Ascending aorta (tissue), 2 donors: ENCODE data around the gene TMEM272. TPM values are rescaled to one million over a fixed set of nuclear protein-coding genes. Genes with fewer than 3 reads are reported as not detected.

ENCODE experiments used
- DNase-seq, 2 donors: peaks; one replicate each; pipeline ENCODE4 v3.0.0-alpha.2; 2019; ENCODE audit warnings: low spot score in 2 of 2
- H3K27ac ChIP-seq, 2 donors: fragments of 200-600 bp; sonication (generic); one replicate each; pipeline ENCODE4 v1.5.1; 2016 to 2017; ENCODE audit warnings: mild to moderate bottlenecking in 1 of 2
- H3K27me3 ChIP-seq: fragments of 200-600 bp; sonication (generic); one replicate; pipeline ENCODE4 v1.5.1; 2017
- H3K36me3 ChIP-seq, 2 donors: fragments of 200-600 bp; sonication (generic); one replicate each; pipeline ENCODE4 v1.5.1; 2016
- H3K4me1 ChIP-seq, 2 donors: fragments of 200-600 bp; sonication (generic); one replicate each; pipeline ENCODE4 v1.5.1; 2016 to 2017; ENCODE audit warnings: mild to moderate bottlenecking in 1 of 2
- H3K4me3 ChIP-seq, 2 donors: fragments of 200-600 bp; sonication (generic); one replicate each; pipeline ENCODE4 v1.5.1; 2016 to 2017; ENCODE audit warnings: mild to moderate bottlenecking in 1 of 2
- H3K9me3 ChIP-seq, 2 donors: fragments of 200-600 bp; sonication (generic); one replicate each; pipeline ENCODE4 v1.5.1; 2016
- CTCF ChIP-seq, 3 experiments: fragments of 200-600 bp in 2 of 3; fragments of 450-650 bp in 1 of 3; sonication (generic) in 2 of 3; IDR thresholded peaks; one replicate each; pipeline ENCODE4 v1.5.1; 2016 to 2019; ENCODE audit warnings: antibody characterized with exemption in 3 of 3, mild to moderate bottlenecking in 1 of 3, moderate library complexity in 1 of 3
- intact Hi-C: fragments of 100-400 bp; cut with DNase I; formaldehyde crosslinking; loops from one replicate; pipeline ENCODE4 v1.15.1; 2023
- total RNA-seq: library from RNA; depleted of rRNA; stranded (reverse); fragments of >200 nt; gene quantifications from one replicate; pipeline ENCODE4 v1.1.0, GENCODE V29; 2016

The TMEM272 gene
- total RNA-seq, 1 donor from 2014 or later: not detected

DNA sequence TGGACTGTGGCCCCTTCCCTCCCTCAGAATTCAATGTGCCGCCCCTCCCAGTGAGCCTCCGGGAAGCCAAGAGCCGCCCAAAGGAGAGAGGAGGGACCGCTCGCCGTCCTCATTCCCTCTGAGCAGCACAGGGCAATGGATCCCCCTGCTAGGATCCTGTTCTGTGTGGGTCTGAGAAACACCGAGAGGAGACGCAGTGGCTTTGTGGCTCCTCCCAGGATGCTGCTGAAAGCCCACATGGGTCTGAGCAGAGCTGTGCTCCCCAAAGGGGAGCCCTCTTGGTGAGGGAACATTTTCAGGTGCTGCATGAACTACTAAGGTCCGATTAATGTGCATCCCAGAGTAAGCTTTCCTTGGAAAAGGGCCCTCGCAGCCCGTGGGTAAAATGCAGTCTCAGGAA lies 71.5 kb downstream of the TMEM272 start:
- no peaks in the 10 kb centered on the region for H3K27me3 ChIP-seq
- H3K36me3 ChIP-seq: no peaks in the 10 kb centered on the region
- no peak overlapping the region for H3K4me3 ChIP-seq
- no peak for DNase-seq
- no peak for TF ChIP-seq CTCF (IDR thresholded peaks at IDR 0.05)
- intact Hi-C loops: no loop called here
- no peak overlapping the region for H3K27ac ChIP-seq
- H3K9me3 ChIP-seq: no peaks in the 10 kb centered on the region
- H3K4me1 ChIP-seq: peaks cover 0 to 14% of the 10 kb centered on the region in 2 donors

- intact Hi-C loops: no loop called here
- Histone ChIP-seq H3K27me3 (no peaks in the 10 kb centered on the region), H3K9me3 (no peaks in the 10 kb centered on the region), H3K4me1 (peaks cover 0 to 14% of the 10 kb centered on the region in 2 donors), H3K4me3 (no peak overlapping the region), H3K27ac (no peak overlapping the region), H3K36me3 (no peaks in the 10 kb centered on the region)
- no peak for DNase-seq
- no peak for TF ChIP-seq CTCF (IDR thresholded peaks at IDR 0.05)
Measured at GRCh38 chr13:51772781-51773180, 72.2 kb downstream of the TMEM272 start.

DNA sequence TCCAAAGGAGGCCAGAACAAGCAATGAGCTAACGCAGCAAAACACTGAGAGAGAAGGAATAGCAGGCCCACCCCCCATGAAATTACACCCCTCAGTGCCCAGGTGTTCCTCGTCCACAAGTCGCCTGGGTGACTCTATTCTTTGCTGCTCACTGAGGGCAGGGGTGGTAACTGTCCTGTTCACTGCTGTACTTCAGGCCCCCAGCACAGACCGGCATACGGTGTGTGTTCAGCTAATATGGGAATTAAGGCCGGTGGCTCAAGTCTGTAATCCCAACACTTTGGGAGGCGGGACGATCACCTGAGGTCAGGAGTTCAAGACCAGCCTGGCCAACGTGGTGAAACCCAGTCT lies 72.9 kb downstream of the TMEM272 start:
- Histone ChIP-seq H3K27ac (no peak overlapping the region), H3K9me3 (no peaks in the 10 kb centered on the region), H3K27me3 (no peaks in the 10 kb centered on the region), H3K4me3 (no peak overlapping the region), H3K4me1 (peaks cover 0 to 14% of the 10 kb centered on the region in 2 donors), H3K36me3 (peaks cover 0 to 2% of the 10 kb centered on the region in 2 donors)
- no peak for DNase-seq
- TF ChIP-seq CTCF (IDR thresholded peaks at IDR 0.05): no peak
- intact Hi-C loops: no loop called here

GRCh38 chr13:51771418-51772104 lies 73.4 kb downstream of the TMEM272 start:
- no peak for DNase-seq
- intact Hi-C loops: loop anchor here (2.0 kb wide), 1 partner anchor 29 kb away; no protein-coding TSS in a partner anchor
- Histone ChIP-seq H3K27me3 (no peaks in the 10 kb centered on the region), H3K27ac (peak overlapping the region in 1 of 2 donors; percentile 6), H3K4me1 (peaks cover 0 to 14% of the 10 kb centered on the region in 2 donors), H3K9me3 (no peaks in the 10 kb centered on the region), H3K36me3 (peaks cover 0 to 7% of the 10 kb centered on the region in 2 donors), H3K4me3 (no peak overlapping the region)
- TF ChIP-seq CTCF (IDR thresholded peaks at IDR 0.05): no peak

DNA sequence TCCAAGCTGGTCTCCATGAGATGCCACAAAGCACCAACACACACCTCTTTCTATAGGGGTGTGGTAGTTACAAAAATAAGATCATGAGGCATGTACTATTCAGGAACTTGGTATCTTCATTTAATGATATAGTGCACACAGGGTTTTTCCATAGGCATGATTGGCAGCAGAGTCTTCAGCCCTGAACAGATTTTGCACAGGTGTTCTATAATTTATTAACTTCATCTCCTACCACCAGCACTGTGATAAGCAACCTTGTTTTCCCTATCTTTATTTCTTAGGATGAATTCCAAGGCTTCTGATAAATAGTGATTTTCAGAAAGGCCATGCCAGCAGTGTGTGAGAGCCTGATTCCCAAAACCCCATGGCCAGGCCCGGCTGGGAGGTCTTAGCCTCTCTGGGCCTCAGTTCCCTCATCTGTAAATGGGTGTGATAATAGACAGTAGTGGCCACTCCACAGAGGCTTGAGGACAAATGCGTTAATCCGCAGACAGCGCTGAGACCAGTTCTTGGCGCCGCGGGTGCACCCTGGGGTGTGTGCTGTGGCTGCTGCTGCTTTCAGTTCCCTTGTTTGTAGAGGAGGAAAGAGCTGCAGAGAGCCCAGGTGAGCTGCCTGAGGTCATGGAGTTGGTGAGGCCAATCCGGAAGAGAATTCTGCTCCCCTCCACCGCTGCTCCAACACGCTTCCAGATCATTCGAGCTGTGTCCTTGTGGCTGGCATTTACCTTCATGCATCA lies 74.1 kb downstream of the TMEM272 start:
- peaks cover 0 to 9% of the 10 kb centered on the region in 2 donors for H3K36me3 ChIP-seq
- no peaks in the 10 kb centered on the region for H3K9me3 ChIP-seq
- intact Hi-C loops: loop anchor here (2.0 kb wide), 1 partner anchor 30 kb away; no protein-coding TSS in a partner anchor
- DNase-seq: no peak
- H3K27me3 ChIP-seq: no peaks in the 10 kb centered on the region
- no peak for TF ChIP-seq CTCF (IDR thresholded peaks at IDR 0.05)
- peak overlapping the region; percentile 74 to 89 for H3K27ac ChIP-seq
- H3K4me3 ChIP-seq: no peak overlapping the region
- peaks cover 0 to 14% of the 10 kb centered on the region in 2 donors for H3K4me1 ChIP-seq
